HFF-Myc (cell line): ENCODE results near the gene TIMM22.

Experiments used
- DNase-seq: peaks from one replicate; pipeline ENCODE4 v3.0.0-alpha.2; 2011; ENCODE audit warnings: low read depth; ENCODE audit errors: extremely low read depth
- H3K4me3 ChIP-seq: replicated peaks from 2 replicates; pipeline ENCODE4 v1.5.1; 2011; ENCODE audit warnings: low read depth, mild to moderate bottlenecking, control low read depth, low read length
- CTCF ChIP-seq: IDR thresholded peaks from 2 replicates; pipeline ENCODE4 v1.5.1; 2012; ENCODE audit warnings: mild to moderate bottlenecking, low read depth, low read length, control low read depth; ENCODE audit errors: missing control alignments

Gene TIMM22

GRCh38 chr17:954431-955164 is 42.3 kb upstream of the TIMM22 start:
- no peak overlapping the region for H3K4me3 ChIP-seq
- DNase-seq: no peak
- TF ChIP-seq CTCF: no peak

- H3K4me3 ChIP-seq: no peak overlapping the region
- no peak for DNase-seq
- TF ChIP-seq CTCF: no peak
Measured at GRCh38 chr17:956905-957304, 40.0 kb upstream of the TIMM22 start.

GRCh38 chr17:957856-958421 is 39.0 kb upstream of the TIMM22 start:
- TF ChIP-seq CTCF: no peak
- H3K4me3 ChIP-seq: no peak overlapping the region
- no peak for DNase-seq

- no peak for TF ChIP-seq CTCF
- no peak for DNase-seq
- H3K4me3 ChIP-seq: no peak overlapping the region
Measured at GRCh38 chr17:958712-959451, 38.0 kb upstream of the TIMM22 start.

GRCh38 chr17:962166-962565 is 34.8 kb upstream of the TIMM22 start:
- TF ChIP-seq CTCF: no peak
- H3K4me3 ChIP-seq: no peak overlapping the region
- DNase-seq: no peak

- H3K4me3 ChIP-seq: no peak overlapping the region
- no peak for DNase-seq
- TF ChIP-seq CTCF: no peak
Measured at GRCh38 chr17:962670-963069, 34.3 kb upstream of the TIMM22 start.
